ENCODE data around the gene BAZ1B.

The BAZ1B gene

GRCh38 chr7:73461782-73462285, 60.3 kb downstream of the BAZ1B start:
- H3K9ac ChIP-seq (ENCODE audit: low read depth, low read length), result no peak overlapping the region
- TF ChIP-seq EZH2 (IDR thresholded peaks at IDR 0.05; ENCODE audit: borderline replicate concordance, low read depth, low read length, severe bottlenecking) (no peak), CTCF (IDR thresholded peaks at IDR 0.05; ENCODE audit: borderline replicate concordance, extremely low read depth, low read length, poor library complexity, severe bottlenecking) (no peak)
- H3K27ac ChIP-seq (ENCODE audit: low read length), result no peak overlapping the region
- no peaks in the 10 kb centered on the region for H3K9me3 ChIP-seq (ENCODE audit: insufficient read depth, low read length, severe bottlenecking)
- H3K4me3 ChIP-seq (ENCODE audit: low read depth in 1 of 2, low read length in 2 of 2), result no peak overlapping the region
- H3K36me3 ChIP-seq (ENCODE audit: insufficient read depth, low read length), result peaks cover 100% of the 10 kb centered on the region
- peaks cover 13% of the 10 kb centered on the region; the same call in 1 of the 2 replicates for H4K20me1 ChIP-seq (ENCODE audit: insufficient read depth, low read length)
- ATAC-seq (ENCODE audit: insufficient read depth, low read depth) (no peak), DNase-seq (no peak)
- no peak overlapping the region for H2AFZ ChIP-seq (ENCODE audit: low read depth, low read length)
- H3K4me2 ChIP-seq (ENCODE audit: insufficient read depth, low read length), result no peak overlapping the region
- no peaks in the 10 kb centered on the region for H3K27me3 ChIP-seq (ENCODE audit: insufficient read depth, low read length, poor library complexity)
- H3K79me2 ChIP-seq (ENCODE audit: insufficient read depth, low read length), result peaks cover 20% of the 10 kb centered on the region
- H3K4me1 ChIP-seq (ENCODE audit: insufficient read depth, low read length), result no peaks in the 10 kb centered on the region

GRCh38 chr7:73454424-73454823, 67.7 kb downstream of the BAZ1B start:
- no peak for TF ChIP-seq EZH2 (IDR thresholded peaks at IDR 0.05; ENCODE audit: borderline replicate concordance, low read depth, low read length, severe bottlenecking)
- H3K9ac ChIP-seq (ENCODE audit: low read depth, low read length), result no peak overlapping the region
- no peak overlapping the region for H3K4me3 ChIP-seq (ENCODE audit: low read depth in 1 of 2, low read length in 2 of 2)
- peaks cover 36% of the 10 kb centered on the region for H4K20me1 ChIP-seq (ENCODE audit: insufficient read depth, low read length)
- no peaks in the 10 kb centered on the region for H3K27me3 ChIP-seq (ENCODE audit: insufficient read depth, low read length, poor library complexity)
- no peaks in the 10 kb centered on the region for H3K4me1 ChIP-seq (ENCODE audit: insufficient read depth, low read length)
- peaks cover 31% of the 10 kb centered on the region for H3K79me2 ChIP-seq (ENCODE audit: insufficient read depth, low read length)
- H3K27ac ChIP-seq (ENCODE audit: low read length), result no peak overlapping the region
- no peak overlapping the region for H2AFZ ChIP-seq (ENCODE audit: low read depth, low read length)
- peaks cover 96% of the 10 kb centered on the region for H3K36me3 ChIP-seq (ENCODE audit: insufficient read depth, low read length)
- H3K4me2 ChIP-seq (ENCODE audit: insufficient read depth, low read length), result no peak overlapping the region
- ATAC-seq (ENCODE audit: insufficient read depth, low read depth) (peak; percentile 33; the same call in 1 of the 3 replicates), DNase-seq (no peak)
- H3K9me3 ChIP-seq (ENCODE audit: insufficient read depth, low read length, severe bottlenecking), result no peaks in the 10 kb centered on the region

- Histone ChIP-seq H3K9me3 (ENCODE audit: insufficient read depth, low read length, severe bottlenecking) (no peaks in the 10 kb centered on the region), H2AFZ (ENCODE audit: low read depth, low read length) (no peak overlapping the region), H3K9ac (ENCODE audit: low read depth, low read length) (no peak overlapping the region), H3K79me2 (ENCODE audit: insufficient read depth, low read length) (peaks cover 33% of the 10 kb centered on the region), H3K27ac (ENCODE audit: low read length) (no peak overlapping the region), H3K4me3 (ENCODE audit: low read depth in 1 of 2, low read length in 2 of 2) (no peak overlapping the region), H3K4me1 (ENCODE audit: insufficient read depth, low read length) (no peaks in the 10 kb centered on the region), H3K27me3 (ENCODE audit: insufficient read depth, low read length, poor library complexity) (no peaks in the 10 kb centered on the region), H4K20me1 (ENCODE audit: insufficient read depth, low read length) (peaks cover 41% of the 10 kb centered on the region), H3K36me3 (ENCODE audit: insufficient read depth, low read length) (peaks cover 96% of the 10 kb centered on the region), H3K4me2 (ENCODE audit: insufficient read depth, low read length) (no peak overlapping the region)
- TF ChIP-seq EZH2 (IDR thresholded peaks at IDR 0.05; ENCODE audit: borderline replicate concordance, low read depth, low read length, severe bottlenecking) (no peak), CTCF (IDR thresholded peaks at IDR 0.05; ENCODE audit: borderline replicate concordance, extremely low read depth, low read length, poor library complexity, severe bottlenecking) (no peak)
- DNase-seq (no peak), ATAC-seq (ENCODE audit: insufficient read depth, low read depth) (no peak)
These were observed 69.0 kb downstream of the BAZ1B start for GRCh38 chr7:73452999-73453635.

- Histone ChIP-seq H3K27me3 (ENCODE audit: insufficient read depth, low read length, poor library complexity) (no peaks in the 10 kb centered on the region), H3K9me3 (ENCODE audit: insufficient read depth, low read length, severe bottlenecking) (no peaks in the 10 kb centered on the region), H2AFZ (ENCODE audit: low read depth, low read length) (no peak overlapping the region), H3K36me3 (ENCODE audit: insufficient read depth, low read length) (peaks cover 96% of the 10 kb centered on the region), H3K4me2 (ENCODE audit: insufficient read depth, low read length) (no peak overlapping the region), H3K4me1 (ENCODE audit: insufficient read depth, low read length) (no peaks in the 10 kb centered on the region), H3K79me2 (ENCODE audit: insufficient read depth, low read length) (peaks cover 25% of the 10 kb centered on the region), H3K9ac (ENCODE audit: low read depth, low read length) (no peak overlapping the region), H4K20me1 (ENCODE audit: insufficient read depth, low read length) (peaks cover 44% of the 10 kb centered on the region), H3K4me3 (ENCODE audit: low read depth in 1 of 2, low read length in 2 of 2) (no peak overlapping the region), H3K27ac (ENCODE audit: low read length) (no peak overlapping the region)
- peak; percentile 95 for TF ChIP-seq CTCF (IDR thresholded peaks at IDR 0.05; ENCODE audit: borderline replicate concordance, extremely low read depth, low read length, poor library complexity, severe bottlenecking)
- no peak for TF ChIP-seq EZH2 (IDR thresholded peaks at IDR 0.05; ENCODE audit: borderline replicate concordance, low read depth, low read length, severe bottlenecking)
- DNase-seq, result peak; percentile 40
- ATAC-seq (ENCODE audit: insufficient read depth, low read depth), result peak; percentile 72
These were observed 70.2 kb downstream of the BAZ1B start for GRCh38 chr7:73451780-73452398.
